Measurements from ENCODE around the gene NDUFS7. TPM values are rescaled to one million over a fixed set of nuclear protein-coding genes. Genes with fewer than 3 reads are reported as not detected.
A peak's percentile ranks its signal among the peaks of the same experiment; 100 is the strongest.

NDUFS7 gene
- total RNA-seq, 2 experiments from 2014 or later: 132 to 147 TPM

- Histone ChIP-seq H3K4me1 (ENCODE audit: insufficient read depth, low read length, poor library complexity, severe bottlenecking) (peaks cover 21% of the 10 kb centered on the region), H3K27ac (ENCODE audit: low read depth, low read length, poor library complexity, severe bottlenecking) (no peak overlapping the region), H3K9me2 (ENCODE audit: insufficient read depth, low read length) (no peaks in the 10 kb centered on the region), H4K20me1 (ENCODE audit: insufficient read depth, low read length) (peaks cover 27% of the 10 kb centered on the region), H3K9me3 (ENCODE audit: low read length) (no peaks in the 10 kb centered on the region), H3K36me3 (ENCODE audit: insufficient read depth, low read length) (peaks cover 60% of the 10 kb centered on the region), H3K4me3 (ENCODE audit: low read depth, low read length, poor library complexity, severe bottlenecking) (peak overlapping the region; percentile 100), H3K79me2 (ENCODE audit: insufficient read depth, low read depth, low read length) (peaks cover 67% of the 10 kb centered on the region), H2AFZ (ENCODE audit: low read length) (no peak overlapping the region), H3K4me2 (ENCODE audit: low read length) (peak overlapping the region; percentile 99)
- CTCF ChIA-PET (ENCODE audit: unreplicated experiment): interaction anchor here (0.6 kb wide), 1 partner anchor 152 kb away, joined by 4 read pairs; no protein-coding TSS in a partner anchor
- no TSS peak for BruUV-seq (replicated peaks)
- intact Hi-C loops (cut with micrococcal nuclease; ENCODE audit: unreplicated experiment): loop anchor here (5.0 kb wide), 1 partner anchor 387 kb away; the partner anchor contains the start of genes RNU6-2 and TMEM259
- TF ChIP-seq EZH2phosphoT487 (IDR thresholded peaks at IDR 0.05; ENCODE audit: borderline replicate concordance, low read depth, low read length): no peak
- TF ChIP-seq CTCF (conservative IDR thresholded peaks at IDR 0.05; ENCODE audit: low read length): no peak
- no peak for DNase-seq (ENCODE audit: low spot score)
- POLR2A ChIA-PET: no interaction called here
Observed at GRCh38 chr19:1409204-1410005, 25.7 kb downstream of the NDUFS7 start.

- CTCF ChIA-PET (ENCODE audit: unreplicated experiment): interaction anchor here (0.6 kb wide), 1 partner anchor 152 kb away, joined by 4 read pairs; no protein-coding TSS in a partner anchor
- intact Hi-C loops (cut with micrococcal nuclease; ENCODE audit: unreplicated experiment): no loop called here
- no TSS peak for BruUV-seq (replicated peaks)
- peak overlapping the region; percentile 99 for H3K4me2 ChIP-seq (ENCODE audit: low read length)
- DNase-seq (ENCODE audit: low spot score): no peak
- H3K9me2 ChIP-seq (ENCODE audit: insufficient read depth, low read length): no peaks in the 10 kb centered on the region
- H3K36me3 ChIP-seq (ENCODE audit: insufficient read depth, low read length): peaks cover 67% of the 10 kb centered on the region
- H4K20me1 ChIP-seq (ENCODE audit: insufficient read depth, low read length): peaks cover 27% of the 10 kb centered on the region
- peaks cover 21% of the 10 kb centered on the region for H3K4me1 ChIP-seq (ENCODE audit: insufficient read depth, low read length, poor library complexity, severe bottlenecking)
- no peak overlapping the region for H3K27ac ChIP-seq (ENCODE audit: low read depth, low read length, poor library complexity, severe bottlenecking)
- H3K4me3 ChIP-seq (ENCODE audit: low read depth, low read length, poor library complexity, severe bottlenecking): peak overlapping the region; percentile 100
- H3K9me3 ChIP-seq (ENCODE audit: low read length): no peaks in the 10 kb centered on the region
- TF ChIP-seq EZH2phosphoT487 (IDR thresholded peaks at IDR 0.05; ENCODE audit: borderline replicate concordance, low read depth, low read length): no peak
- TF ChIP-seq CTCF (conservative IDR thresholded peaks at IDR 0.05; ENCODE audit: low read length): no peak
- H3K79me2 ChIP-seq (ENCODE audit: insufficient read depth, low read depth, low read length): peaks cover 76% of the 10 kb centered on the region
- no peak overlapping the region for H2AFZ ChIP-seq (ENCODE audit: low read length)
- POLR2A ChIA-PET: no interaction called here
Observed at GRCh38 chr19:1410136-1410786, 26.6 kb downstream of the NDUFS7 start.
